ENCODE data around the gene MATN4. TPM values are rescaled to one million over a fixed set of nuclear protein-coding genes. Genes with fewer than 3 reads are reported as not detected.

MATN4 gene
- total and polyA plus RNA-seq, 3 donors from 2014 or later: 1.1 to 3.5 (median 2.8) TPM

GRCh38 chr20:45294003-45294368 is 14.1 kb downstream of the MATN4 start:
- Histone ChIP-seq H3K36me3 (ENCODE audit: low read depth, missing control alignments) (no peaks in the 10 kb centered on the region), H3K4me3 (peak overlapping the region in 1 of 2 donors; percentile 58), H3K4me1 (no peaks in the 10 kb centered on the region), H3K27me3 (no peaks in the 10 kb centered on the region), H3K27ac (no peak overlapping the region), H3K9me3 (no peaks in the 10 kb centered on the region)
- WGBS, 2 donors: 45 to 51% methylated on average over 5 of the region's 5 CpGs
- intact Hi-C loops (cut with DNase I; ENCODE audit: low total_unique reads): no loop called here
- TF ChIP-seq CTCF (IDR thresholded peaks at IDR 0.05) (peak in 1 of 3 experiments; percentile 3), POLR2A (IDR thresholded peaks at IDR 0.05) (no peak)
- DNase-seq: no peak

GRCh38 chr20:45293041-45294002 is 14.8 kb downstream of the MATN4 start:
- Histone ChIP-seq H3K4me1 (no peaks in the 10 kb centered on the region), H3K36me3 (ENCODE audit: low read depth, missing control alignments) (no peaks in the 10 kb centered on the region), H3K9me3 (no peaks in the 10 kb centered on the region), H3K27me3 (no peaks in the 10 kb centered on the region), H3K4me3 (peak overlapping the region; percentile 53 to 58), H3K27ac (peak overlapping the region in 1 of 2 donors; percentile 37)
- peak; percentile 90 for DNase-seq
- intact Hi-C loops (cut with DNase I; ENCODE audit: low total_unique reads): no loop called here
- 4% methylated on average over 46 to 79 of the region's 79 CpGs for WGBS, 2 donors
- peak; percentile 74 to 91 (median 89) for TF ChIP-seq CTCF (IDR thresholded peaks at IDR 0.05)
- TF ChIP-seq POLR2A (IDR thresholded peaks at IDR 0.05): no peak

GRCh38 chr20:45292343-45292742 is 15.8 kb downstream of the MATN4 start:
- Histone ChIP-seq H3K27me3 (no peaks in the 10 kb centered on the region), H3K9me3 (no peaks in the 10 kb centered on the region)
- no peak for DNase-seq

GRCh38 chr20:45291526-45291925 is 16.6 kb downstream of the MATN4 start:
- Histone ChIP-seq H3K27ac (no peak overlapping the region), H3K4me1 (no peaks in the 10 kb centered on the region), H3K27me3 (no peaks in the 10 kb centered on the region), H3K36me3 (ENCODE audit: low read depth, missing control alignments) (no peaks in the 10 kb centered on the region), H3K9me3 (no peaks in the 10 kb centered on the region), H3K4me3 (no peak overlapping the region)
- DNase-seq: no peak
- TF ChIP-seq CTCF (IDR thresholded peaks at IDR 0.05) (no peak), POLR2A (IDR thresholded peaks at IDR 0.05) (no peak)
- intact Hi-C loops (cut with DNase I; ENCODE audit: low total_unique reads): no loop called here
- WGBS, 2 donors: 73 to 87% methylated on average over 9 of the region's 9 CpGs

More at GRCh38 chr20:45292343-45292742, 15.8 kb downstream of the MATN4 start:
- no peak for TF ChIP-seq POLR2A (IDR thresholded peaks at IDR 0.05)
- no peak for TF ChIP-seq CTCF (IDR thresholded peaks at IDR 0.05)
- Histone ChIP-seq H3K27ac (no peak overlapping the region), H3K4me1 (no peaks in the 10 kb centered on the region), H3K36me3 (ENCODE audit: low read depth, missing control alignments) (no peaks in the 10 kb centered on the region), H3K4me3 (no peak overlapping the region)
- 63 to 68% methylated on average over 2 of the region's 2 CpGs for WGBS, 2 donors
- intact Hi-C loops (cut with DNase I; ENCODE audit: low total_unique reads): no loop called here
